G401 (cell line): ENCODE results near the gene CNOT9. TPM values are rescaled to one million over a fixed set of nuclear protein-coding genes. Genes with fewer than 3 reads are reported as not detected.

Experiments used
- DNase-seq: peaks from one replicate; pipeline ENCODE4 v3.0.0-alpha.2; 2015; ENCODE audit warnings: low spot score
- in situ Hi-C: cut with HindIII; loops from 2 replicates; pipeline ENCODE4 v1.10.0; 2016; ENCODE audit warnings: low sequenced_read_pairs, mixed read lengths
- total RNA-seq: library from RNA; depleted of rRNA; stranded (reverse); fragments of >200 nt; shearing (Covaris generic); gene quantifications from 2 replicates; pipeline ENCODE4 v1.2.3, GENCODE V29; 2014; rRNA removed

The CNOT9 gene
- total RNA-seq, 1 experiment from 2014 or later, result 92.8 TPM

- in situ Hi-C loops, result no loop called here
These were observed 69.7 kb downstream of the CNOT9 start for GRCh38 chr2:218638372-218638771.

GRCh38 chr2:218642121-218642656, 73.5 kb downstream of the CNOT9 start:
- in situ Hi-C loops, result no loop called here
- DNase-seq, result no peak

More at GRCh38 chr2:218638372-218638771, 69.7 kb downstream of the CNOT9 start:
- DNase-seq, result no peak

- in situ Hi-C loops, result no loop called here
- no peak for DNase-seq
These were observed 74.1 kb downstream of the CNOT9 start for GRCh38 chr2:218642786-218643185.

GRCh38 chr2:218643751-218644310, 75.2 kb downstream of the CNOT9 start:
- in situ Hi-C loops, result no loop called here
- no peak for DNase-seq

GRCh38 chr2:218644721-218645120, 76.1 kb downstream of the CNOT9 start:
- DNase-seq, result no peak
- in situ Hi-C loops, result no loop called here

- in situ Hi-C loops, result no loop called here
- DNase-seq, result no peak
These were observed 76.5 kb downstream of the CNOT9 start for GRCh38 chr2:218645126-218645525.

Other genes starting within 250 kb of the CNOT9 start
- gene CATIP, start 212.0 kb upstream of the CNOT9 start, total RNA-seq, result 0.25 and 2.7 TPM in 2 replicates
- 0.12 and 0.27 TPM in 2 replicates for gene SLC11A1, start 186.6 kb upstream of the CNOT9 start, total RNA-seq
- gene CTDSP1, start 169.0 kb upstream of the CNOT9 start, total RNA-seq, result 68.2 and 86.5 TPM in 2 replicates
- not detected in 2 replicates for gene VIL1, start 149.7 kb upstream of the CNOT9 start, total RNA-seq
- gene USP37, start 488 bp upstream of the CNOT9 start, total RNA-seq, result 10.7 and 25.6 TPM in 2 replicates
- 1.2 and 1.3 TPM in 2 replicates for gene PLCD4, start 39.1 kb downstream of the CNOT9 start, total RNA-seq
- gene ZNF142, start 90.8 kb downstream of the CNOT9 start, total RNA-seq, result 4.4 and 6.2 TPM in 2 replicates
- 19.4 and 47.4 TPM in 2 replicates for gene BCS1L, start 90.8 kb downstream of the CNOT9 start, total RNA-seq
- 35.6 and 48.6 TPM in 2 replicates for gene RNF25, start 103.2 kb downstream of the CNOT9 start, total RNA-seq
- gene STK36, start 103.2 kb downstream of the CNOT9 start, total RNA-seq, result 14.4 and 22.9 TPM in 2 replicates
- 6.3 and 9.7 TPM in 2 replicates for gene TTLL4, start 142.0 kb downstream of the CNOT9 start, total RNA-seq
- not detected in 2 replicates for gene CYP27A1, start 213.3 kb downstream of the CNOT9 start, total RNA-seq